ENCODE measurements around the gene CDH15. TPM values are rescaled to one million over a fixed set of nuclear protein-coding genes. Genes with fewer than 3 reads are reported as not detected.

The CDH15 gene
- total and polyA plus RNA-seq, 2 of the 13 experiments (the other 11 are each of a cell fraction or from before 2014, with no cell fraction given) = 0.74 to 2.2 TPM

- TF ChIP-seq NFE2L2 (IDR thresholded peaks at IDR 0.05; ENCODE audit: low read length) (no peak), ZNF549 (CRISPR knock-in tag; IDR thresholded peaks at IDR 0.05) (no peak), REXO4 (CRISPR knock-in tag; IDR thresholded peaks at IDR 0.05; ENCODE audit: borderline replicate concordance) (no peak), MEF2D (CRISPR knock-in tag; IDR thresholded peaks at IDR 0.05) (peak; percentile 44; the same call in 1 of the 2 replicates), MEIS1 (CRISPR knock-in tag; IDR thresholded peaks at IDR 0.05; ENCODE audit: borderline replicate concordance) (no peak), ZNF607 (CRISPR knock-in tag; IDR thresholded peaks at IDR 0.05; ENCODE audit: borderline replicate concordance) (0 out of 2 replicates have a peak, but pooled peaks have one; percentile 43), ZNF775 (CRISPR knock-in tag; IDR thresholded peaks at IDR 0.05; ENCODE audit: borderline replicate concordance) (no peak), GMEB2 (CRISPR knock-in tag; IDR thresholded peaks at IDR 0.05; ENCODE audit: low read depth) (no peak), ZFY (CRISPR knock-in tag; IDR thresholded peaks at IDR 0.05) (no peak), HOMEZ (CRISPR knock-in tag; IDR thresholded peaks at IDR 0.05; ENCODE audit: low read depth) (0 out of 2 replicates have a peak, but pooled peaks have one; percentile 49), SP4 (CRISPR knock-in tag; IDR thresholded peaks at IDR 0.05) (no peak; the same call in 1 of the 2 replicates), GTF3A (CRISPR knock-in tag; conservative IDR thresholded peaks at IDR 0.05) (no peak), ZNF160 (CRISPR knock-in tag; IDR thresholded peaks at IDR 0.05) (no peak), ZFP41 (CRISPR knock-in tag; IDR thresholded peaks at IDR 0.05; ENCODE audit: borderline replicate concordance) (no peak), FOXO1 (CRISPR knock-in tag; IDR thresholded peaks at IDR 0.05) (peak; percentile 56; the same call in 1 of the 2 replicates), MAFG (CRISPR knock-in tag; IDR thresholded peaks at IDR 0.05) (no peak), E2F1 (CRISPR knock-in tag; IDR thresholded peaks at IDR 0.05) (no peak), ZNF609 (CRISPR knock-in tag; IDR thresholded peaks at IDR 0.05; ENCODE audit: borderline replicate concordance) (no peak), ZNF251 (CRISPR knock-in tag; IDR thresholded peaks at IDR 0.05) (no peak)
Observed at GRCh38 chr16:89216315-89217137, 45.0 kb downstream of the CDH15 start (continued).
